HepG2 (cell line): ENCODE results near the gene EXOC3L2. TPM values are rescaled to one million over a fixed set of nuclear protein-coding genes. Genes with fewer than 3 reads are reported as not detected.
A peak's percentile ranks its signal among the peaks of the same experiment; 100 is the strongest.

Experiments
- CHD4 ChIP-seq: fragments of 200-600 bp; sonication (generic); IDR thresholded peaks from 2 replicates; pipeline ENCODE4 v1.7.0; 2017; ENCODE audit warnings: mild to moderate bottlenecking, low read length, borderline replicate concordance
- GZF1 ChIP-seq: sonication (generic); formaldehyde crosslinking; IDR thresholded peaks from 2 replicates; pipeline ENCODE4 v1.5.1; 2020; ENCODE audit warnings: mild to moderate bottlenecking, missing genetic modification reagents
- IKZF1 ChIP-seq: fragments of 450-650 bp; IDR thresholded peaks from 2 replicates; pipeline ENCODE4 v1.7.1; 2016
- ISX ChIP-seq: sonication (generic); formaldehyde crosslinking; conservative IDR thresholded peaks from 2 replicates; pipeline ENCODE4 v1.5.0; 2020; ENCODE audit warnings: missing genetic modification reagents
- KAT8 ChIP-seq: IDR thresholded peaks from 2 replicates; pipeline ENCODE4 v1.6.1; 2016; ENCODE audit warnings: missing genetic modification reagents, missing compliant biosample characterization
- MAFF ChIP-seq: IDR thresholded peaks from 2 replicates; pipeline ENCODE4 v1.6.1; 2011; ENCODE audit warnings: low read depth, low read length, improper control_type of control experiment
- MYPOP ChIP-seq: sonication (generic); formaldehyde crosslinking; IDR thresholded peaks from 2 replicates; pipeline ENCODE4 v1.8.1; 2023; ENCODE audit warnings: mild to moderate bottlenecking, moderate library complexity, missing genetic modification reagents
- PCBP2 ChIP-seq: fragments of 200-400 bp; formaldehyde crosslinking; optimal IDR thresholded peaks from 2 replicates; pipeline ENCODE3; 2018; ENCODE audit warnings: low read length, low read depth; ENCODE audit not compliant: poor library complexity, severe bottlenecking
- PPARG ChIP-seq: conservative IDR thresholded peaks from 2 replicates; pipeline ENCODE4 v1.6.1; 2016; ENCODE audit warnings: missing biosample characterization, missing genetic modification reagents
- SAP130 ChIP-seq: IDR thresholded peaks from 2 replicates; pipeline ENCODE4 v1.6.1; 2016; ENCODE audit warnings: low read depth
- TBX3 ChIP-seq: fragments of 450-650 bp; IDR thresholded peaks from 2 replicates; pipeline ENCODE4 v1.6.1; 2017; ENCODE audit warnings: antibody characterized with exemption, mild to moderate bottlenecking, inconsistent platforms, borderline replicate concordance
- TFE3 ChIP-seq: IDR thresholded peaks from 2 replicates; pipeline ENCODE4 v1.6.1; 2016
- TIGD3 ChIP-seq: sonication (generic); formaldehyde crosslinking; IDR thresholded peaks from 2 replicates; pipeline ENCODE4 v1.5.1; 2020; ENCODE audit warnings: mild to moderate bottlenecking, missing genetic modification reagents, borderline replicate concordance
- USF2 ChIP-seq, 2 experiments: sonication (generic) in 1 of 2; formaldehyde crosslinking in 1 of 2; IDR thresholded peaks; 2 replicates each; pipeline versions ENCODE4 v1.5.1 to v1.6.1; 2011 to 2020; ENCODE audit warnings: borderline replicate concordance in 1 of 2, low read depth in 1 of 2, low read length in 1 of 2, mild to moderate bottlenecking in 1 of 2, missing genetic modification reagents in 1 of 2, moderate library complexity in 1 of 2
- ZBTB38 ChIP-seq: sonication (generic); formaldehyde crosslinking; IDR thresholded peaks from 2 replicates; pipeline ENCODE4 v1.5.1; 2020; ENCODE audit warnings: mild to moderate bottlenecking, missing genetic modification reagents
- ZMYM4 ChIP-seq: sonication (generic); formaldehyde crosslinking; IDR thresholded peaks from 2 replicates; pipeline ENCODE4 v1.8.1; 2023; ENCODE audit warnings: mild to moderate bottlenecking, missing genetic modification reagents
- ZNF180 ChIP-seq: sonication (generic); formaldehyde crosslinking; IDR thresholded peaks from 2 replicates; pipeline ENCODE4 v1.4.0; 2020; ENCODE audit warnings: low read depth, missing genetic modification reagents, borderline replicate concordance
- ZNF296 ChIP-seq: sonication (generic); formaldehyde crosslinking; conservative IDR thresholded peaks from 2 replicates; pipeline ENCODE4 v1.5.0; 2020; ENCODE audit warnings: mild to moderate bottlenecking, missing genetic modification reagents
- ZNF503 ChIP-seq: sonication (generic); formaldehyde crosslinking; IDR thresholded peaks from 2 replicates; pipeline ENCODE4 v1.4.0; 2020; ENCODE audit warnings: missing genetic modification reagents
- ZNF770 ChIP-seq: sonication (generic); formaldehyde crosslinking; IDR thresholded peaks from 2 replicates; pipeline ENCODE4 v1.5.0; 2020; ENCODE audit warnings: mild to moderate bottlenecking, missing genetic modification reagents
- polyA plus RNA-seq, 8 experiments: library from polyadenylated mRNA; depleted of rRNA in 3 of 8; stranded (reverse) in 7 of 8; unstranded in 1 of 8; fragments of >200 nt; fragmentation: Illumina TruSeq in 4 of 8; extraction: Trizol in 4 of 8; gene quantifications; 2 replicates each; pipeline versions ENCODE4 v1.2.1 to v1.2.3, GENCODE V29; 2011 to 2016; ENCODE audit warnings: low read depth in 4 of 8, missing spikeins in 1 of 8, mixed read lengths in 1 of 8; ENCODE audit not compliant: insufficient read depth in 1 of 8
- total RNA-seq, 5 experiments: library from RNA; depleted of rRNA; stranded (reverse); fragments of >200 nt; fragmentation: Illumina TruSeq; extraction: Trizol; gene quantifications; 2 replicates each; pipeline ENCODE4 v1.2.3, GENCODE V29; 2016; ENCODE audit warnings: low read depth in 1 of 5

EXOC3L2 gene
- total and polyA plus RNA-seq, 2 of the 13 experiments (the other 11 are each of a cell fraction or from before 2014, with no cell fraction given) = 0.21 TPM; not detected in 1

- TF ChIP-seq ZNF503 (CRISPR knock-in tag) = 0 out of 2 replicates have a peak, but pooled peaks have one; percentile 45
- no peak for TF ChIP-seq PCBP2
- TF ChIP-seq ZMYM4 (CRISPR knock-in tag) = no peak
- peak; percentile 84 for TF ChIP-seq SAP130 (CRISPR knock-in tag)
- no peak for TF ChIP-seq MAFF
- TF ChIP-seq ZNF180 (CRISPR knock-in tag) = no peak
- no peak for TF ChIP-seq MYPOP (CRISPR knock-in tag)
- peak; percentile 60; the same call in 1 of the 2 replicates for TF ChIP-seq PPARG
- no peak for TF ChIP-seq TIGD3 (CRISPR knock-in tag)
- TF ChIP-seq USF2 (IDR thresholded peaks at IDR 0.05; ENCODE audit: low read depth, low read length) = no peak
- TF ChIP-seq USF2 (CRISPR knock-in tag; IDR thresholded peaks at IDR 0.05; ENCODE audit: borderline replicate concordance) = no peak
- TF ChIP-seq ZNF770 (CRISPR knock-in tag) = no peak
- no peak for TF ChIP-seq ZNF296 (CRISPR knock-in tag)
- TF ChIP-seq CHD4 = no peak
- no peak for TF ChIP-seq ISX (CRISPR knock-in tag)
- TF ChIP-seq TFE3 (CRISPR knock-in tag) = no peak
- TF ChIP-seq IKZF1 = no peak
- no peak; the same call in 1 of the 2 replicates for TF ChIP-seq ZBTB38 (CRISPR knock-in tag)
- TF ChIP-seq KAT8 = peak; percentile 48
- no peak for TF ChIP-seq GZF1 (CRISPR knock-in tag)
- TF ChIP-seq TBX3 = 0 out of 2 replicates have a peak, but pooled peaks have one; percentile 45
Measured at GRCh38 chr19:45171211-45171623, 74.0 kb downstream of the EXOC3L2 start (continued).
